ENCODE results near the gene HDHD5.

Gene HDHD5

DNA sequence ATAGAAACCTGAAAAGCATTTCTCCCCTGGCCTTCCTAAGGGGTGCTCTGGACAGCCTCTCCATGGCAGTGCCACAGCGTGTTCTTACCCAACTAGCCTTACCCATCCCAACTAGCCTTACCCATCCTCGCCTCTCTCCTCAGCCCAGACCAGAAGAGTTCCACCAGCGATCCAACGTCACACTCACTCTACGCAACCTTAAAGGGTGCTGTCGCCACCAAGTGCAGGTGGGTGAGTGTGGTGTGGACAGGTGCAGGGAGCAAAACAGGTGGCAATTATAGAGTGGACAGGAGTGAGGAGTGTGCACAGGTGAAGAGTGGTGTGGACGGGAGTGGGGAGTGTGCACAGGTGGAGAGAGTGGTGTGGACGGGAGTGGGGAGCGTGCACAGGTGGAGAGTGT is 55.7 kb downstream of the HDHD5 start:
- DNase-seq = no peak

DNA sequence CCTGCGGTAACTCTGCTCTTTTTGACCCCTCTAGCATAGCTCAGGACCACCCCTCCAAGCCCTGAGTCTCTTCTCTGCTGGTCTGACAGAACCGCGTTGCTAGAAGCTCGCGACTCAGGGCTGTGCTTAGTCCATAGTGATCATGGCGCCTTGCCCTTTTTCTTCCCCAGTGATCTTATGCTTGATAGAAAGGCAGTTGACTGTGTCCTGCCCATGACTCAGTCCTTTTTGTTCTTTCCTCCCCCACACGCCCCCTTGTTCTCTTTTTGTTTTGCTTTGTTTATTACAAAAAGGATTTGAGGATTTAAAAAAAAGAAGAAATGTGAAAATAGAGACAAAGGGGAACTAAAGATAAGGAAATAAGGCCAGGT is 56.8 kb downstream of the HDHD5 start:
- DNase-seq = no peak

DNA sequence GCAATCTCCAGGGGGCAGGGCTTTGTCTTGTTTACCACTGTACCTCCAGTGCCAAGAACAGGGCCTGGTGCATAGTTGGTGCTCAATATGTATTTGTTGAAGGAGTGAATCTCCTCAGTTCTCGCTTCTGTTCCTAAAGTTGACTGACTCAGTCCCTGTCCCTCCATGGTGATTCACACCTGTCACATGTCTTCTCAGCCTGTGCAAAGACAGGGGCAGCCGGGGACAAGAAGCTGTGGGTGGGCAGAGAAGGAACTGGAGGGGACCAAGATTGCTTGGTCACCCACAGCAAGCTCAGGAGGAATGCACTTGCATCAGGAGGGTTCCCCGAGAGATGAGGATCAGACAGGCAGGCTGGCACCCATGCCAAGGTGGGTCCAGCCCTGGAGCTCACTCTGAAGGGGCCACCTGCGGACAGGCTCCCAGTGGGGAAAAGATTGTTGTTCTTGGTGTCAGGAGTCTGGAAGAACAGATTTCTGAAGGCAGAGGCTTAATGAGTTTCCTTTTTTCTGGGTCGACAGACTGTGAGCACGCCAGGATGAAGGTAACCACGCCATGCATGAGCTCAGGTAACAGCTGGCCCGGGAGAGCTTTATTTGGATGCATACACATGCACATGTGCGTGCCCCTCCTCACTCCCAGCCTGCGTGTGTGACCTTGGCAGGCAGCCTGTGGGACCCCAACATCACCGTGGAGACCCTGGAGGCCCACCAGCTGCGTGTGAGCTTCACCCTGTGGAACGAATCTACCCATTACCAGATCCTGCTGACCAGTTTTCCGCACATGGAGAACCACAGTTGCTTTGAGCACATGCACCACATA is 57.4 kb downstream of the HDHD5 start:
- no peak for DNase-seq

DNA sequence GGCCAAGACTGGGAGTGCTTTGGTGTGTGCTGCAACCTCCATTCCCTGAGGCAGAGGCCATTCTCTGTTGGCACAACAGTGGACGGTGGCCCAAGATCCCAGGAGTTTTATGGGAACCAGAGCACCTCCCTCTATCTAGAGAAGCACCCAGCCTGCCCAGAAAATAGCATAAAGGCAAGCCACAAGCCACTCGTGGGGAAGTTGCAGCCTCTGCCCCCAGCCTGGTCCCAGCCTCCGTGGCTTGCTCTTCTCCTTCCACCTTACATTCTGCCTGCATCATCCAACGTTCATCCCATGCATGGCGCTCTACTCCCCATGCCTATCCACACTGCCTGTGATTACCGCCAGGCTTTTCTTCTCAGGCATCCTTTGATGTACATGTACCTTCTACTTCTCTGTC is 58.5 kb downstream of the HDHD5 start:
- DNase-seq = no peak

DNA sequence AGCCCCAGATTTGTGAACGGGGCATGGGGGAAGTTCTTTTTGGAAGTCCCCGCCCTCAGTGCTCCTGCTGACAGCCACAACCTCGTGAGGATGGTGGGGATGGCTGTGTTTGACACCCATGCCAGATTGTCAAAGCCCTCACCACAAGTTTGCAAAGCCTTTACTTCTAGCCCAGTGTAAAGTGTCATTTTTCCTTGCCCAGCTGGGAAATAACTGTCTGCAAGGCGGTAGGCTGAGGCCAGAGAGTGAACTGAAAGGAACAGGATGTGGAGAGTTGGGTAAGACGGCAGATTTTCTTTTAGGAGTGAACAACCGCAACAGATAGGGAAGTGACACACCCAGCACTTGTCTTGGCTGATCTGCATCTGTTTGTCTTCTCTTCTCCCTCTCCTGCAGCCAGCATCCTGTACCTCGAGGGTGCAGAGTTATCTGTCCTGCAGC is 60.7 kb downstream of the HDHD5 start:
- no peak for DNase-seq

DNA sequence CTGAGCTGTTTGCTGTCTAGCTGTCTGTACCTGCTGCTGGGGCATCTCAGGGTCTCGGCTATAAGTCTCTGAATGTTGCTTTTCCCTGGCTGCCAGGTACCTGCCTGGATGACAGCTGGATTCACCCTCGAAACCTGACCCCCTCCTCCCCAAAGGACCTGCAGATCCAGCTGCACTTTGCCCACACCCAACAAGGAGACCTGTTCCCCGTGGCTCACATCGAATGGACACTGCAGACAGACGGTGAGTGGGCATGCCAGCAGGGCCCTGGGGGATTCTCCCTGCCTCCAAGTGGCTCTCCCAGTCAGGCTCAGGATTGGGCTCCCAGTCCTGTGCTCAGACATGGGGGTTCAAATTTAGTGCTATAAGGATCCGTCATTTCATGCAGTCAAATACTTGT is 61.4 kb downstream of the HDHD5 start:
- DNase-seq = no peak

DNA sequence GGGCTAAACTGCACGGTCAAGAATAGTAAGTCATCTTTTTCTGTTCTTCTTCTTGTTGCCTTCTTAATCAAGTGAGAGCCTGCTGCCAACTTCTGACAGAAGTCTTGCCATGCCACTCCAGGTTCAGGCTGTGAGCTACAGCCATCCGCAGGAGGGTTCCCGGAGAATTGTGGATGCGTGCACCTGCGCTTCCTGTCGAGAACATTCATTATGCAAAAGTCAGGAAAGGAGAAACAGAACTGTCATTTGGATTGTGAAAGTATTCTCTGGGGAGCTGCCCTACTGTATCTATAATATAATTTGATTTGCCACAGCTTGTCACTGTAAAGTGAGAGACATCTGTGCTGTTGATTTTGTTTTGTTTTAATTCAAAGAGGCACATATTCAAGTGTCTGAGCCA is 62.0 kb downstream of the HDHD5 start:
- DNase-seq = no peak

DNA sequence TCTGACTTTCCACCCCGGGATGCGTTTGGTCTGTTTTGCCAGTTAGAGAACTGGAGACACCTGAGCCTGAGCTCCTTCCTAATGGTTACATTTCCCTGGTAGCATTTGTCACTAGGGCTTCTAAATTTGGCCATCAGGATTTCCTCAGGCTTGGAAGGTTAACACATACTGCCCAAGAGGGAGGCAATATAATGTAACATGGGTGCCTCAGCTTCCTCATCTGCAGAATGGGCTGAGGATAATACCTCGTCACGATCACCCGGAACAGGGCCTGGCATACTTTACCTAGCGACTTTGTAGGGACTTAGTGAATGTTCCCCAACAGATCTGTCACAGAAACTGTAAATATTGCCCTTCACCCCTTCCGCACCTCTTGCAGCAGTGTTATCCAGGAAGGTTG is 63.0 kb downstream of the HDHD5 start:
- no peak for DNase-seq

DNA sequence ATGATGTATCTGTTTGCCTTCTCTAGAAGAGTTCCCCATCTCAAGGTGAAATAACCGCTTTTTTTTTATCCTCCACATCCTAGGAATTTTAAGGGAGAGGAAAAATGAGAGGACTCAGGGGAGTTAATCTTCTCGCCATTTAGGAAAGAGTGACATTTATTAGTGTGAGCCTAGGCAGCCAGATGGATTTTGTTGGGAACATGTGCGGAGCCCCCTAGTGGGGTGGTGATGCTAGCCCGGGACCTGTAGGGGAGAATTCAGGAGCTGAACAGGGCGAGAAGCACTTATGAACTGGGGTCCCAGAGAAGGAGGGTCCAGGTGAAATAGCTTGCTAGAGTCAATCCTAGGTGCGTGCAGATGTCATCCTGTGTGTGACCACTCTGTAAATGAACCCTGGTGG is 63.5 kb downstream of the HDHD5 start:
- no peak for DNase-seq

DNA sequence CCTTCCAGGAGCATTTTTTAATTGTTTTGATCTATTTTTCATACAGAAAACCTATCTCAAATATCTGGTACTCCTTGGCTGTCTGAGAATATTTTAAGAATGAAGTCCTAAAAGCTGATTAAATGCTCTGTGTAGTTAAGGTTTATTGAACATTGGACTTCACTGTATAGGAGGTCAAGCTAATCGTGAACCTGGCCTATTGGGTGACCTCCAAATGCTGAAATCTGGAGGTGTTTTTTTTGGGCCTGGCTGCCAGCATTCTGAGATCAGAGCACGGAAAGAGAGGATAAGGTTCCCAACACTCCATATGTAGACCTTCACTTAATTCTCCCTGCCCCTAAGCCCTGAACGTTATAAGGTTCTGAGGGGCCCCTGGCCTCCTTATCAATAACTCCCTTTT is 66.0 kb downstream of the HDHD5 start:
- DNase-seq = no peak

DNA sequence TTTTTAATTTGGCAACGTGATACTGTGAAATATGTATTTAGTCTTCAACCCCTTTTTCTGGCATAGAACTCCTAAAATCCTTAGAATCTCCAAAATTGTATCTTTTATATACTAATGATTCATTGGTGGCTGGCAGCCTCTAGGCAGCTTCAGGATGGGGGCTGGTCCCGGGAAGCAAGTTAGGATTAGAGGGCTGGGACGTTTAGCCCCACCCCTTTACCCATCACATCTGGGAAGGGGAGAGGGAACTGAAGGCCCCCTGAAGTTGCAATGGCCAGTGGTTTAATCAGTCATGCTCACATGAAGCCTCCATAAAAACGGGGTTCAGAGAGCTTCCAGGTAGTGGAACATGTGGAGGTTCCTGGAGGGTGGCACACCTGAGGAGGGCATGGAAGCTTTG is 67.2 kb downstream of the HDHD5 start:
- no peak for DNase-seq

DNA sequence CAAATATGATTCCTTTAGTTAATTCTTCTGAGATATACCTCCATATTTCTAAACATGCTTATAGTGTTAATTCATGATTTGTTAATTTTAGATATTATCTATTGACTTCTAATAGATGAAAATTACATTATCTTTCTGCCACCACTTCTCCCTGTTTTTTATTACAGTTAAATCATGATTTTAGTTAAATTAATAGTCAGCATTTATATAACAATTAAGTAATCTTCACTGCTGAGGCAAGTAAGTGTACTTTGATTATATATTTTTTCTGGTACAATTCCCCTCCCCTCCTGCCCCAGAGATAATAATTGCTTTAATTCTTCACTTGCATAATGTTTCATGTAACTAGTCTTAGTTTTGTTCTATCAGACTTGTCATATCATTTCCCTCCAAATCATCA is 68.5 kb downstream of the HDHD5 start:
- no peak for DNase-seq

All from NCI-H1048 (cell line).